ENCODE results near the gene ADK.
"Not testable (repeated sequence)": the region's sequence is repeated elsewhere in the genome, so short reads cannot be mapped to it uniquely, and the experiment has no call there.

ADK gene

GRCh38 chr10:74557098-74557497, 406.1 kb downstream of the ADK start:
- DNase-seq (ENCODE audit: low read depth): no peak

- no peak for DNase-seq (ENCODE audit: low read depth)
These were observed 407.4 kb downstream of the ADK start for GRCh38 chr10:74558403-74558802.

DNA sequence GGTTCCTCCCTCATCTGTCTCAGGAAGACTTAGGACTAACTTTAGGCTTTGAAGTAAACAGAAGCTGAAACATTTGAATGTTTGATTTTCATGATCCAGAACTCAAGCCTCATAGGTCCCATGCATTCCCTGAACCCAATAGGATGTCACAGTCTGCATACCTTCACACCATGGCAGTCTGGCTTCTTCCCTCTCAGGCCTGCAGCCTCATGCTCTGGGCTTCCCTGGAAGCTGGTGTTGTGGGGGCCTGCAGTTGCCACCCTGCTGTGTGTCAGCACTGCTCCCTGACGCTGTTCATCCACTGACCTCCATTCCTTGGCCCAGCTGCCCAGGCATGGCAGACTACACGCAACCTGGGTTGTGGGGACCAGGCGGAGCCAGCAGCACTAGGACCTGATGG, 407.9 kb downstream of the ADK start:
- DNase-seq (ENCODE audit: low read depth): no peak

GRCh38 chr10:74568896-74569295, 417.9 kb downstream of the ADK start:
- not testable (repeated sequence) for DNase-seq (ENCODE audit: low read depth)

DNA sequence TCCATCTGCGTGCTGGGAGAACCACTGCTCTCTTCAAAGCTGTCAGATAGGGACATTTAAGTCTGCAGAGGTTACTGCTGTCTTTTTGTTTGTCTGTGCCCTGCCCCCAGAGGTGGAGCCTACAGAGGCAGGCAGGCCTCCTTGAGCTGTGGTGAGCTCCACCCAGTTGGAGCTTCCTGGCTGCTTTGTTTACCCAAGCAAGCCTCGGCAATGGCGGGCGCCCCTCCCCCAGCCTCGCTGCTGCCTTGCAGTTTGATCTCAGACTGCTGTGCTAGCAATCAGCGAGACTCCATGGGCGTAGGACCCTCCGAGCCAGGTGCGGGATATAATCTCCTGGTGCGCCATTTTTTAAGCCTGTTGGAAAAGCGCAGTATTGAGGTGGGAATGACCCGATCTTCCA, 422.5 kb downstream of the ADK start:
- DNase-seq (ENCODE audit: low read depth): not testable (repeated sequence)

- DNase-seq (ENCODE audit: low read depth): no peak
These were observed 424.2 kb downstream of the ADK start for GRCh38 chr10:74575191-74575720.

GRCh38 chr10:74575912-74576311, 424.9 kb downstream of the ADK start:
- no peak for DNase-seq (ENCODE audit: low read depth)

DNA sequence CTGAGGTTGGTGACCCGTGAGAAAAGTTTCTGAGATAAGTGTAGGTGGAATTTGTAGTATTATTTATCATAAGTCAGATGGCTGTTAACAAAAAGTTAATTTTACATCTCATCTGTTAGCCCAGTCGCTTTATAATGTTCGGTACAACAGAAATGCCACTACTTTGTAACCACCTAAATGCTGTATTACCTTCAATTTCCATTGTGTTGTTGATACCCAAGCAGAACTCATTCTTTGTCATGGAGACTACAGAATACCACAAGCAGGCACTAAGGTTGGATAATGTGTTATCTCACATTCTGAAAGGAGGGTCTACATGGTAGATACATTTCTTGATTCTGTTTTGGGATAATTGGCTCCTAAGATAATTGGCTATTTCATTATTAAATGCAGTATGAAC, 425.6 kb downstream of the ADK start:
- no peak for DNase-seq (ENCODE audit: low read depth)

- DNase-seq (ENCODE audit: low read depth): not testable (repeated sequence)
These were observed 429.4 kb downstream of the ADK start for GRCh38 chr10:74580438-74580837.

DNA sequence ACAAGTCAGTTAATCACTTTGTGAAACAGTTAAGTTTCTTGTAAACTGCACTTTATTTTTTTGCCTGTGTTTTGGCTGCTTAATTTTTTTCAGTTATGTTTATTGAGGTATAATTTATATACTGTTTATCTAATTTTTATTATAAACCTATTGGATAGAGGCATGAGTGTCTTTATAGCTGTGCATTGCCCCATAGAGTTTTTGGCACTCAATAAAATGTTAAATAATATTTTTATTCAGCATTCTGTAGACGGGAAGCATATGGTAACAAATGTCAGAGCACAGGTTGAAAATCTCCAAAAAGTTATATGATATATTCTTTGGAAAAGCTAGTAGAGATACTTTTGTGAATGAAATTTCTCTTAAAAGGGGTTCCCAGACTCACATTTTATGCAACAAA, 431.5 kb downstream of the ADK start:
- no peak for DNase-seq (ENCODE audit: low read depth)

DNA sequence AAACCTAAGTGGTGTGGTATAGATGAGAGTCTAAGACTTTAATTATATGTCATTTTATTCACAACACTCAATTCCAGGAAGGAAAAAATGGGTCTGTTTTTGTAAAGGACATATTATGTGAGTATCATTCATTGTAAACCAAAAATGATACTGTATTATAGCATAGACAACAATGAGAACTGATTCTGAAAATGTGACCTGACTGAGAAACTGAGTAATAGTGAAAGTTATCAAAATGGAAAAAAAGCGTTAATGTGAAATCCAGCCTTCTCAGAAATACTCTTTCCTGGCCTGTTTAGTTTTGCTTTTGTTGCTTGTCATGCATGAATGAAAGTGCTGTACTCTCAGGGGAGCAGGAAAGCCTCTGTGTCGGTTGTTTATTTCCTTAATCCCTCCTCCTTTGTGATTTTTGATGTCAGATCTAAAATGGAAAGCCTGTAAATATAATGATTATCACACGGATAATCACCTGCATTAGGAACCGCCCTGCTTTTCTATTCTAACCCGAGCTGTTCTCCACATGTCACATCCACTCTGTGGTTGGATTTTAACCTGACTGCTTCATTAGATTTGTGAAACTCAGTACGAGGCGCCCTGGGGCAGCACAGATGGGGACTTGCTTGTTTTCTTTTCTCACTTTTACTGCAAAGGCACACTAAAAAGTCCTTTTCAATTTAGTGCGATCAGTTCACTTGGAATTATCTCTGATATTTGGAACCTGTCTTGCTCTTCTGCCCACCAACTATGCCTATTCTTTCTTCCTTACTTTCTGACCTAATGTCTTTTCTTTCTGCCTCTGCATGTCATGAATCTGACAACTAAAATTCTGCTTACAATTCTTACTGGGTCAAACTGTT, 434.4 kb downstream of the ADK start:
- DNase-seq (ENCODE audit: low read depth): no peak

GRCh38 chr10:74586088-74586585, 435.1 kb downstream of the ADK start:
- DNase-seq (ENCODE audit: low read depth): peak; percentile 1

DNA sequence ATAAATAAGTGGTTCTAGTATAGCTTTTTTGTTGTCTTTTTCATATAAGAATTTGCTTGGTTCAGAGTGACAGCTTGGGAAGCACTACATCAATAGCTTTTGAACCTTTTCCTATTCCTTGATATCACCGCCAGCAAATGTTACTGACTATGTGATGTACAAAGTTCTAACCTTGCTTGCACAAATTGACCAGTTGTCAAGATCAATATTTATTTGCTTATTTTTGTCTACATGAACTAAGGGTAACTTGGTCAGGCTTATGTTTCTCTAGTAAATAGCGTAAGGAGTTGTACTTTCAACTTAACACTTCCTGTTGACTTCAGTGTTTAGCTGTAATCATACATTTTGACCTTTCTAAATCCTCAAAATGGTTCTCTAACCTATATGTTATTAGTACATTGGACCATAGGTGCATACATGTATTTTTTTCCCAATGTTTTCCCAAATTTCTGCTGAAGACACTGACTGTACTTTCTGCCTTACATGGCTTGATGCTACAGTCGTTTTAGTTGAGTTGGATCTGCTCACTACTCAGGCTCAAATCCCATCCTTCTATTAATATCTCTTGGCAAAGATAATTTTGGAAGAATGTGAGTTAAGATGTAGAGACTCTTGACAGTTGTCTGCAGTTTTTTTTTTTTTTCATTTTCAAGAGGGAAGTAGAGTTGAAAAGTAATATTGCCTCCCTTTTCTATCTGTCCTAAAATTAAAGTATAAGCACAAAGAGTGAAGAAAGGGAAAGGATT, 436.3 kb downstream of the ADK start:
- no peak for DNase-seq (ENCODE audit: low read depth)

DNA sequence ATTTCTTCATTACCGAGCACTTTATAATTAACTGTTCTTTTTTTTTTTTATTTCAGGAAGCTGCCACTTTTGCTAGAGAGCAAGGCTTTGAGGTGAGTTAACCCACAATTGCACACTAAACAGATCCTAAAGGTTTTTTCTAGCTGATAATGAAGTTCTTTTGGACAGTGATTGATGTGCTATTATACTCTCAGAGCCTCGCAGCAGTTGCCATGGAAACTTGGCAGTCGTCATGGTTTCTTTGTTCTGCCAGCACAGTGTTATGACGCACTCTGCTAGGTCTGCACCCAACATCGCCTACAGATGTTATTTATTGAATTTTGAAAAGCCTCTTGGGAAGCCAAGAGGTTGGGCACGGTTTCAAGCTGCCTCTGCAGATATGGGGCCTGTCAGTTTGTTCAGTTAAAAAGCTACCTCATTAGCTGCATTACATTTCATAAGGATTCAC, 438.2 kb downstream of the ADK start:
- DNase-seq (ENCODE audit: low read depth): peak; percentile 59

- DNase-seq (ENCODE audit: low read depth): no peak
These were observed 438.8 kb downstream of the ADK start for GRCh38 chr10:74589851-74590250.

DNA sequence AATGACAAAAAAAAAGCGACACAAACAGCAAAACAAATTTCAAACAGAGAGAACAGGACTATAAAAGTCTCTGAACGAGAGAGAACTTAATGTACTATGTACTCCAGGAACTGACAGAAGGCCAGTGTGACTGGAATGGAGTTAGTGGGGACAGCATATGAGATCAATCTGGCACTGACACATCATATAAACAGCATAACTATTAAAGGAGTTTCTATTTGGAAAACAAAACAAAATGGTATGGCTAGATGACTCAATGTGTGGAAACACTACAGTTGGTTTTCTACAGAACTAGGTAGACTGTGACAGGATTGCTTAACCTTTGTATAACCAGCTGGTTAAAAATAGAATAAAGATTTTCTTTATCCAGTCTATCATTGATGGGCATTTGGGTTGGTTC, 442.4 kb downstream of the ADK start:
- DNase-seq (ENCODE audit: low read depth): no peak

- DNase-seq (ENCODE audit: low read depth): no peak
These were observed 445.7 kb downstream of the ADK start for GRCh38 chr10:74596713-74597112.

DNA sequence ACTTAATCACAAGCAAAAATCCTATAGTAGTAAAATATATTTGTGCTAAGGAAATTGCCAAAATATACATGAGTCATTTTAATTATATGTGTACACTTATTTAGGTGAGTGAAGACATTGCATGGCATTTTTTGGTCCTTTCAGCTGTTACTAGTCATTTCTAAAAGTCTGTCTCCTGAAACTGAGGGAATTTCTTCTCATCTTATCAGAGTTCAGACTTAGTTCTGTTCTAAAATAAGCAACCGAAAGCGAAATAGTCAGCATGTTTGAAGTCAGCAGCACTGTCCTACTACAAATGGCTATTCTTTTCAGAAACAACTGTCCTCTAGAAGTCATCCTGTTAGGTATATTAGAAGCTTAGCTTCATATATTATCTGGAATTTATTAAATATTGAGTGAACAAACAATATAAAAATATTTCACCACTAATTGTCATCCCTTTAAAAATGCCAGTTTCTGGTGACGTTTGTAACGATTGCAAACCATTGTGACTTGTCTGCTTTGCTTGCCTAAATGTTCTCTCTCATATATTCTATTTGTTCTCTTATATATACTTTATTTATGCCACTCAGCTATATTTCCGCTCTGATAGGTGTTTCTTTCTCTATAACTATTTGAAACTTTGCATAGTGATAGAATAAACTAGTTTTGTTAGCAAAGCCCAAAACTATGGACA, 448.0 kb downstream of the ADK start:
- DNase-seq (ENCODE audit: low read depth): no peak

DNA sequence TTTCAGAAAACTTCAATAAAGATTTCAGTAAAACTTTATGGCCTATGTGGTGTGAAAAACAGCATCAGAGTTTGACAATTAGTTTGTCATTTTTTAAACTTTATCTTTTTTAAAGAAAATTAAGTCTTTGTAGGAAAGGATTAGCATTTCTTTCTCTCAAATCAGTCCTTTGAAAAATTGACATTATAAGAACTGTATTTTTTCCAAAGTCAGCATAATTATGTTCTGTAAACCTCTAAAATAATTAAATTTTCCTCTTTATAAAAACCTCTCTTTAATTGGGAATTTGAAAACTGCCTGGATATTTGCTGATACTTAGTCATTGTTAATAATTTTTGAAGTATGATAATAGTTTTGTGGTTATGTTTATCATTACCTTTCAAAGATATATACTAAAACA, 448.7 kb downstream of the ADK start:
- no peak for DNase-seq (ENCODE audit: low read depth)

DNA sequence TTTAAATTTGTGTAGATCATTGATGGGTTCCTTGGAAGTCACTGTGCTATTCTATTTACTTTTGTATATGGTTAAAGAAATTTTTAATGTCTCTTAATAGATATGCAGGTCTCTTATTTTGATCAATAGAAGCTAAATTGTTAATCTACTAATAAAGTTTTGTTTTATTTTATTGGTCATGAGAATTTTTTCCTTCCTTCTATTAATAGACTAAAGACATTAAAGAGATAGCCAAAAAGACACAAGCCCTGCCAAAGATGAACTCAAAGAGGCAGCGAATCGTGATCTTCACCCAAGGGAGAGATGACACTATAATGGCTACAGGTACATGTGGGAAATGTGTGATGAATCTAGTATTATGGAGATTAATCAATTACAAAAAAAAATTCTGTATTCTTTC, 449.1 kb downstream of the ADK start:
- no peak for DNase-seq (ENCODE audit: low read depth)

GRCh38 chr10:74602576-74602975, 451.6 kb downstream of the ADK start:
- DNase-seq (ENCODE audit: low read depth): no peak

GRCh38 chr10:74610299-74610698, 459.3 kb downstream of the ADK start:
- no peak for DNase-seq (ENCODE audit: low read depth)

Measured in stimulated activated CD8-positive, alpha-beta memory T cell treated with anti-CD3 and anti-CD28 coated beads, Interleukin-12 subunit alpha, Interleukin-12 subunit beta, amount 100 ng/mL, for 4 hours (primary cell).